ENCODE results near the gene TMPO. TPM values are rescaled to one million over a fixed set of nuclear protein-coding genes. Genes with fewer than 3 reads are reported as not detected.

Gene TMPO
- polyA plus RNA-seq, 1 of the 3 experiments (the other 2 are of a cell fraction): 20.8 TPM

DNA sequence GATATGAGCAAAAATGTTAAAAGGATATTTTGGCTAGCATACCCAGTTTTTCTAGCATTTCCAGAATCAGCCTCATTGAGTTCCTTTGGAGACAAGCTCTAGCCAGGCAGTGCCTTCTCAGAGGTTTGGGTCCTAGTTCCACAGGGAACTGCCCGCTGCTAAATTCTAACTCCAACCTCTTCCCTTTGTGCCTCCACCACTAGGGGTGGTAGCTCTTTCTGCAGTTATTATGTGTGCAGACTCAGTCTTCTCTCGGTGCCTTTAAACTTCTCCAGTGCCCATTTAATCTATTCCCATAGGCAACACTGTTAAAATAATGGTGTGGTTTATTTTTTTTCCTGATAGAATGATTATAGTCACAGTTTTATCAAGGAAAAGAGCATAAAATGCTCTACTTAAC, 56.6 kb downstream of the TMPO start:
- Histone ChIP-seq H3K9me3 (no peaks in the 10 kb centered on the region), H3K36me3 (replicated peaks in 1 of 2; ENCODE audit: control insufficient read depth in 1 of 2, insufficient read depth in 2 of 2, low read length in 1 of 2) (no peaks in the 10 kb centered on the region), H3K4me1 (ENCODE audit: control insufficient read depth in 1 of 2, insufficient read depth in 2 of 2, low read depth in 1 of 2, low read length in 1 of 2) (no peaks in the 10 kb centered on the region), H4K20me1 (ENCODE audit: insufficient read depth) (no peaks in the 10 kb centered on the region), H3K9ac (no peak overlapping the region), H3F3A (replicated peaks; ENCODE audit: insufficient read depth) (no peaks in the 10 kb centered on the region), H3K79me2 (ENCODE audit: insufficient read depth) (no peaks in the 10 kb centered on the region), H2AFZ (ENCODE audit: low read depth) (no peak overlapping the region), H3K27me3 (ENCODE audit: insufficient read depth) (no peaks in the 10 kb centered on the region), H3K27ac (ENCODE audit: low read depth in 2 of 2, low read length in 1 of 2) (no peak overlapping the region), H3K9me2 (no peaks in the 10 kb centered on the region), H3K4me3 (ENCODE audit: low read depth in 2 of 2, low read length in 1 of 2) (peak overlapping the region in 1 of 2 experiments; percentile 35; a peak in 1 of 4 replicates), H3K4me2 (no peak overlapping the region)
- DNase-seq: no peak
- 94% methylated on average over 2 of the region's 2 CpGs for WGBS (ENCODE audit: low lambda C conversion rate)
- TF ChIP-seq, protein P1, sequence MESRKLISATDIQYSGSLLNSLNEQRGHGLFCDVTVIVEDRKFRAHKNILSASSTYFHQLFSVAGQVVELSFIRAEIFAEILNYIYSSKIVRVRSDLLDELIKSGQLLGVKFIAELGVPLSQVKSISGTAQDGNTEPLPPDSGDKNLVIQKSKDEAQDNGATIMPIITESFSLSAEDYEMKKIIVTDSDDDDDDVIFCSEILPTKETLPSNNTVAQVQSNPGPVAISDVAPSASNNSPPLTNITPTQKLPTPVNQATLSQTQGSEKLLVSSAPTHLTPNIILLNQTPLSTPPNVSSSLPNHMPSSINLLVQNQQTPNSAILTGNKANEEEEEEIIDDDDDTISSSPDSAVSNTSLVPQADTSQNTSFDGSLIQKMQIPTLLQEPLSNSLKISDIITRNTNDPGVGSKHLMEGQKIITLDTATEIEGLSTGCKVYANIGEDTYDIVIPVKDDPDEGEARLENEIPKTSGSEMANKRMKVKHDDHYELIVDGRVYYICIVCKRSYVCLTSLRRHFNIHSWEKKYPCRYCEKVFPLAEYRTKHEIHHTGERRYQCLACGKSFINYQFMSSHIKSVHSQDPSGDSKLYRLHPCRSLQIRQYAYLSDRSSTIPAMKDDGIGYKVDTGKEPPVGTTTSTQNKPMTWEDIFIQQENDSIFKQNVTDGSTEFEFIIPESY (IDR thresholded peaks at IDR 0.05; ENCODE audit: borderline replicate concordance, low read depth): no peak
- TF ChIP-seq RAD21 (IDR thresholded peaks at IDR 0.05; ENCODE audit: low read length): no peak
- POLR2A ChIA-PET: no interaction called here
- CTCF ChIA-PET: interaction anchor here (1.1 to 2.5 kb wide), 4 partner anchors 19 to 82 kb away, joined by 4 to 10 read pairs (median 8); partner anchors contain the start of gene SLC25A3

DNA sequence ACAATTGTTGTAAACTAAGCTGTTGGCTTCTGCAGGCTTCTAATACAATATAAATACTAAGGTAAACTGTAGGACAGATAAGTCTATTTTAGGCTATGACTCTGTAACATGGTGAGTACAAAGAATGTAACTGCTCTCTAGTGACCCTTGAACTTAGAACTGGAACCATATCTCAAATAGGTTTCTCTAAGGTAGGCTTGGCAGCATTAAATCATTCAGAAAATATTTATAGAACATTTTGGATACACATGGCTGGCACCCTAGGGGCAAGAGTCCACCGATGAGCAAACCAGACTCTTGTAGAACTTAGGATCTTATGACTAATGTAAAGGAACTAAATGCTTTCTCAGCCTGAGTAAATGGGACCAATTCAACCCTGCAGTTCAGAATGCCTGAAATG, 58.7 kb downstream of the TMPO start:
- Histone ChIP-seq H3K79me2 (ENCODE audit: insufficient read depth) (no peaks in the 10 kb centered on the region), H3K9me2 (no peaks in the 10 kb centered on the region), H3K36me3 (replicated peaks in 1 of 2; ENCODE audit: control insufficient read depth in 1 of 2, insufficient read depth in 2 of 2, low read length in 1 of 2) (no peaks in the 10 kb centered on the region), H3F3A (replicated peaks; ENCODE audit: insufficient read depth) (no peaks in the 10 kb centered on the region), H2AFZ (ENCODE audit: low read depth) (no peak overlapping the region), H3K9me3 (no peaks in the 10 kb centered on the region), H3K4me2 (no peak overlapping the region), H3K4me1 (ENCODE audit: control insufficient read depth in 1 of 2, insufficient read depth in 2 of 2, low read depth in 1 of 2, low read length in 1 of 2) (no peaks in the 10 kb centered on the region), H3K4me3 (ENCODE audit: low read depth in 2 of 2, low read length in 1 of 2) (no peak overlapping the region), H3K27ac (ENCODE audit: low read depth in 2 of 2, low read length in 1 of 2) (no peak overlapping the region), H3K27me3 (ENCODE audit: insufficient read depth) (no peaks in the 10 kb centered on the region), H4K20me1 (ENCODE audit: insufficient read depth) (no peaks in the 10 kb centered on the region), H3K9ac (no peak overlapping the region)
- ChIA-PET POLR2A (no interaction called here), CTCF (interaction anchor here (1.7 kb wide), 1 partner anchor 9 kb away, joined by 18 read pairs; no protein-coding TSS in a partner anchor)
- no peak for DNase-seq
- 94% methylated on average over 1 of the region's 1 CpG for WGBS (ENCODE audit: low lambda C conversion rate)
- TF ChIP-seq GABPA (IDR thresholded peaks at IDR 0.05; ENCODE audit: low read depth) (no peak), NRF1 (IDR thresholded peaks at IDR 0.05; ENCODE audit: low read depth, low read length) (no peak), ELF1 (IDR thresholded peaks at IDR 0.05) (no peak), JUND (IDR thresholded peaks at IDR 0.05) (no peak)

DNA sequence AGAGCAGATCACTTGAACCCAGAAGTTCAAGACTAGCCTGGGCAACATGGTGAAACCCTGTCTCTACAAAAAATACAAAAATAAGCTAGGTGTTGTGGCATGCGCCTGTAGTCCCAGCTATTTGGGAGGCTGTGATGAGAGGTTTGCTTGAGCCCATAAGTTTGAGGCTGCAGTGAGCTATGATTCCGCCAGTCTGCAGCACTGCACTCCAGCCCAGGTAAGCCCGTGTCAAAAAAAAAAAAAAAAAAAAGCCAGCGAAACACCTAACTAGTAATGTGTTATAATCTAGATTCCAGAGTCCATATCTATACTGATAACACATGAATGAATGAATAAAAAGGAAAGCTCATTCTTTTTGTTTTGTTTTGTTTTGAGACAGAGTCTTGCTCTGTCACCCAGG, 59.6 kb downstream of the TMPO start:
- no peak for DNase-seq
- Histone ChIP-seq H3K4me2 (no peak overlapping the region), H3K27ac (ENCODE audit: low read depth in 2 of 2, low read length in 1 of 2) (no peak overlapping the region), H3K36me3 (replicated peaks in 1 of 2; ENCODE audit: control insufficient read depth in 1 of 2, insufficient read depth in 2 of 2, low read length in 1 of 2) (no peaks in the 10 kb centered on the region), H3K9me2 (no peaks in the 10 kb centered on the region), H3K79me2 (ENCODE audit: insufficient read depth) (no peaks in the 10 kb centered on the region), H3K9me3 (no peaks in the 10 kb centered on the region), H3K4me1 (ENCODE audit: control insufficient read depth in 1 of 2, insufficient read depth in 2 of 2, low read depth in 1 of 2, low read length in 1 of 2) (no peaks in the 10 kb centered on the region), H3K4me3 (ENCODE audit: low read depth in 2 of 2, low read length in 1 of 2) (no peak overlapping the region), H3F3A (replicated peaks; ENCODE audit: insufficient read depth) (no peaks in the 10 kb centered on the region), H3K9ac (no peak overlapping the region), H2AFZ (ENCODE audit: low read depth) (no peak overlapping the region), H4K20me1 (ENCODE audit: insufficient read depth) (no peaks in the 10 kb centered on the region), H3K27me3 (ENCODE audit: insufficient read depth) (no peaks in the 10 kb centered on the region)
- 92% methylated on average over 4 of the region's 4 CpGs for WGBS (ENCODE audit: low lambda C conversion rate)
- CTCF ChIA-PET: interaction anchor here (1.1 to 1.7 kb wide), 2 partner anchors 10 to 79 kb away, joined by 3 to 18 read pairs; no protein-coding TSS in a partner anchor
- TF ChIP-seq RFX5 (IDR thresholded peaks at IDR 0.05; ENCODE audit: low read length): no peak
- no peak for TF ChIP-seq NFIC (IDR thresholded peaks at IDR 0.05; ENCODE audit: borderline replicate concordance)
- TF ChIP-seq, protein P2, sequence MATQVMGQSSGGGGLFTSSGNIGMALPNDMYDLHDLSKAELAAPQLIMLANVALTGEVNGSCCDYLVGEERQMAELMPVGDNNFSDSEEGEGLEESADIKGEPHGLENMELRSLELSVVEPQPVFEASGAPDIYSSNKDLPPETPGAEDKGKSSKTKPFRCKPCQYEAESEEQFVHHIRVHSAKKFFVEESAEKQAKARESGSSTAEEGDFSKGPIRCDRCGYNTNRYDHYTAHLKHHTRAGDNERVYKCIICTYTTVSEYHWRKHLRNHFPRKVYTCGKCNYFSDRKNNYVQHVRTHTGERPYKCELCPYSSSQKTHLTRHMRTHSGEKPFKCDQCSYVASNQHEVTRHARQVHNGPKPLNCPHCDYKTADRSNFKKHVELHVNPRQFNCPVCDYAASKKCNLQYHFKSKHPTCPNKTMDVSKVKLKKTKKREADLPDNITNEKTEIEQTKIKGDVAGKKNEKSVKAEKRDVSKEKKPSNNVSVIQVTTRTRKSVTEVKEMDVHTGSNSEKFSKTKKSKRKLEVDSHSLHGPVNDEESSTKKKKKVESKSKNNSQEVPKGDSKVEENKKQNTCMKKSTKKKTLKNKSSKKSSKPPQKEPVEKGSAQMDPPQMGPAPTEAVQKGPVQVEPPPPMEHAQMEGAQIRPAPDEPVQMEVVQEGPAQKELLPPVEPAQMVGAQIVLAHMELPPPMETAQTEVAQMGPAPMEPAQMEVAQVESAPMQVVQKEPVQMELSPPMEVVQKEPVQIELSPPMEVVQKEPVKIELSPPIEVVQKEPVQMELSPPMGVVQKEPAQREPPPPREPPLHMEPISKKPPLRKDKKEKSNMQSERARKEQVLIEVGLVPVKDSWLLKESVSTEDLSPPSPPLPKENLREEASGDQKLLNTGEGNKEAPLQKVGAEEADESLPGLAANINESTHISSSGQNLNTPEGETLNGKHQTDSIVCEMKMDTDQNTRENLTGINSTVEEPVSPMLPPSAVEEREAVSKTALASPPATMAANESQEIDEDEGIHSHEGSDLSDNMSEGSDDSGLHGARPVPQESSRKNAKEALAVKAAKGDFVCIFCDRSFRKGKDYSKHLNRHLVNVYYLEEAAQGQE (IDR thresholded peaks at IDR 0.05; ENCODE audit: low read depth, low read length): no peak
- TF ChIP-seq, protein P3, sequence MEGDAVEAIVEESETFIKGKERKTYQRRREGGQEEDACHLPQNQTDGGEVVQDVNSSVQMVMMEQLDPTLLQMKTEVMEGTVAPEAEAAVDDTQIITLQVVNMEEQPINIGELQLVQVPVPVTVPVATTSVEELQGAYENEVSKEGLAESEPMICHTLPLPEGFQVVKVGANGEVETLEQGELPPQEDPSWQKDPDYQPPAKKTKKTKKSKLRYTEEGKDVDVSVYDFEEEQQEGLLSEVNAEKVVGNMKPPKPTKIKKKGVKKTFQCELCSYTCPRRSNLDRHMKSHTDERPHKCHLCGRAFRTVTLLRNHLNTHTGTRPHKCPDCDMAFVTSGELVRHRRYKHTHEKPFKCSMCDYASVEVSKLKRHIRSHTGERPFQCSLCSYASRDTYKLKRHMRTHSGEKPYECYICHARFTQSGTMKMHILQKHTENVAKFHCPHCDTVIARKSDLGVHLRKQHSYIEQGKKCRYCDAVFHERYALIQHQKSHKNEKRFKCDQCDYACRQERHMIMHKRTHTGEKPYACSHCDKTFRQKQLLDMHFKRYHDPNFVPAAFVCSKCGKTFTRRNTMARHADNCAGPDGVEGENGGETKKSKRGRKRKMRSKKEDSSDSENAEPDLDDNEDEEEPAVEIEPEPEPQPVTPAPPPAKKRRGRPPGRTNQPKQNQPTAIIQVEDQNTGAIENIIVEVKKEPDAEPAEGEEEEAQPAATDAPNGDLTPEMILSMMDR (IDR thresholded peaks at IDR 0.05): no peak
- TF ChIP-seq, protein P4, sequence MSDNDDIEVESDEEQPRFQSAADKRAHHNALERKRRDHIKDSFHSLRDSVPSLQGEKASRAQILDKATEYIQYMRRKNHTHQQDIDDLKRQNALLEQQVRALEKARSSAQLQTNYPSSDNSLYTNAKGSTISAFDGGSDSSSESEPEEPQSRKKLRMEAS (IDR thresholded peaks at IDR 0.05; ENCODE audit: low read depth): no peak
- TF ChIP-seq, protein P5, sequence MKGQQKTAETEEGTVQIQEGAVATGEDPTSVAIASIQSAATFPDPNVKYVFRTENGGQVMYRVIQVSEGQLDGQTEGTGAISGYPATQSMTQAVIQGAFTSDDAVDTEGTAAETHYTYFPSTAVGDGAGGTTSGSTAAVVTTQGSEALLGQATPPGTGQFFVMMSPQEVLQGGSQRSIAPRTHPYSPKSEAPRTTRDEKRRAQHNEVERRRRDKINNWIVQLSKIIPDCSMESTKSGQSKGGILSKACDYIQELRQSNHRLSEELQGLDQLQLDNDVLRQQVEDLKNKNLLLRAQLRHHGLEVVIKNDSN (IDR thresholded peaks at IDR 0.05; ENCODE audit: borderline replicate concordance, low read depth): no peak
- POLR2A ChIA-PET: interaction anchor here (0.6 kb wide), 1 partner anchor 19 kb away, joined by 4 read pairs; no protein-coding TSS in a partner anchor
